ENCODE results near the gene KCNAB1.

Gene KCNAB1

DNA sequence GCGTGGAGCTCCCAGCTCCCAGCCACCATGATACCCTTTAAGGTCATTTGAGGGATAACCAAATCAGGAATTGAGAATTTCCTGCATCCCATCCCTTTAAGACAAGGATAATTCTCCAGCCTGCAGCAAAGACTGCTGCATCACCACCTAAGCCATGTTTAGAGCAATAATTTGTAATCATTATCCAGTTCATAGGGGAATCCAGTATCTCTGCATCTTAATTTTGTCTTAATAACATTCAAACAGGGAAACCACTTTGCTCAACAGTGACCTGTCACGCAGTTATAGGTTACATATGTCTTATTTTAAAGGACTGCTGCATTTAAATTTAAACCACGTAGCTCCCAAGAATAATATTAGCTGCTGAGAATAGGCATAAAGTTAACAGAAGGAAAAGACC, 246.2 kb downstream of the KCNAB1 start:
- H3K79me2 ChIP-seq (ENCODE audit: insufficient read depth, low read length) = no peaks in the 10 kb centered on the region

GRCh38 chr3:156368189-156368588, 247.8 kb downstream of the KCNAB1 start:
- H3K9me2 ChIP-seq (replicated peaks; ENCODE audit: low read depth, low read length) = no peaks in the 10 kb centered on the region
- no peak overlapping the region; the same call in 1 of the 2 replicates for H2AFZ ChIP-seq (ENCODE audit: low read length)
- H3K9ac ChIP-seq (ENCODE audit: low read depth, low read length, poor library complexity, severe bottlenecking) = no peak overlapping the region
- H3K4me1 ChIP-seq (ENCODE audit: insufficient read depth, low read length, poor library complexity, severe bottlenecking) = peaks cover 20% of the 10 kb centered on the region
- H3K79me2 ChIP-seq (ENCODE audit: insufficient read depth, low read length) = no peaks in the 10 kb centered on the region
- H3K4me2 ChIP-seq (ENCODE audit: low read depth, low read length, poor library complexity, severe bottlenecking) = no peak overlapping the region
- H3K4me3 ChIP-seq (ENCODE audit: low read length, poor library complexity, severe bottlenecking) = no peak overlapping the region
- no peaks in the 10 kb centered on the region for H4K20me1 ChIP-seq (ENCODE audit: insufficient read depth, low read length, poor library complexity, severe bottlenecking)
- H3K27me3 ChIP-seq (ENCODE audit: insufficient read depth, low read length, poor library complexity, severe bottlenecking) = no peaks in the 10 kb centered on the region
- no peaks in the 10 kb centered on the region for H3K36me3 ChIP-seq (ENCODE audit: insufficient read depth, low read length)
- no peaks in the 10 kb centered on the region for H3F3A ChIP-seq (ENCODE audit: low read depth)
- TF ChIP-seq EZH2phosphoT487 (IDR thresholded peaks at IDR 0.05; ENCODE audit: borderline replicate concordance) (no peak), CTCF (conservative IDR thresholded peaks at IDR 0.05; ENCODE audit: low read length) (no peak)
- no peaks in the 10 kb centered on the region for H3K9me3 ChIP-seq (ENCODE audit: insufficient read depth, low read depth, low read length)

More for the DNA sequence above, 246.2 kb downstream of the KCNAB1 start:
- no peak overlapping the region for H3K4me3 ChIP-seq (ENCODE audit: low read length, poor library complexity, severe bottlenecking)
- H3K36me3 ChIP-seq (ENCODE audit: insufficient read depth, low read length) = no peaks in the 10 kb centered on the region
- H2AFZ ChIP-seq (ENCODE audit: low read length) = no peak overlapping the region
- no peaks in the 10 kb centered on the region for H3F3A ChIP-seq (ENCODE audit: low read depth)
- no peaks in the 10 kb centered on the region for H3K9me2 ChIP-seq (replicated peaks; ENCODE audit: low read depth, low read length)
- no peak overlapping the region for H3K4me2 ChIP-seq (ENCODE audit: low read depth, low read length, poor library complexity, severe bottlenecking)
- H3K9ac ChIP-seq (ENCODE audit: low read depth, low read length, poor library complexity, severe bottlenecking) = no peak overlapping the region
- TF ChIP-seq CTCF (conservative IDR thresholded peaks at IDR 0.05; ENCODE audit: low read length) (no peak), EZH2phosphoT487 (IDR thresholded peaks at IDR 0.05; ENCODE audit: borderline replicate concordance) (no peak)
- H4K20me1 ChIP-seq (ENCODE audit: insufficient read depth, low read length, poor library complexity, severe bottlenecking) = no peaks in the 10 kb centered on the region
- H3K27me3 ChIP-seq (ENCODE audit: insufficient read depth, low read length, poor library complexity, severe bottlenecking) = no peaks in the 10 kb centered on the region
- peaks cover 14% of the 10 kb centered on the region for H3K4me1 ChIP-seq (ENCODE audit: insufficient read depth, low read length, poor library complexity, severe bottlenecking)
- no peaks in the 10 kb centered on the region for H3K9me3 ChIP-seq (ENCODE audit: insufficient read depth, low read depth, low read length)

DNA sequence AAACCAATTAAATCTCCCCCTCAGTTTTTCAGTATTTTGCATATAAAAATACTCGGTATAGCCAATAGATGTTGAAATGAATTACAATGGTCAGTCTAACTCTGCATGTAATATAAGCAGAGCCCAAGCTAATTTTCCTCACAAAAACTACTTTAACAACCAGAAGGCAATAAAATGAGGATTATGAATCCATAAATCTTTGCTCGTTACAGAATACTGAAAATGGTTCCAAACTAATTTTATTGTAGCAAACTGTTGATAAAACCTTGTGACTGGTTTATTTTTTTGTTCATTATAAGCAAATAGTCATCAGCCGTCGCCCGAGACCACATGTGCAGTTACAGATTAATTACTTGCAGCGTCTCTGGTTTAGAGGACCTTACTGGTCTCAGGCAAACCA, 251.3 kb downstream of the KCNAB1 start:
- H3K9me3 ChIP-seq (ENCODE audit: insufficient read depth, low read depth, low read length) = no peaks in the 10 kb centered on the region
- H3K79me2 ChIP-seq (ENCODE audit: insufficient read depth, low read length) = no peaks in the 10 kb centered on the region
- no peak overlapping the region for H2AFZ ChIP-seq (ENCODE audit: low read length)
- H3F3A ChIP-seq (ENCODE audit: low read depth) = no peaks in the 10 kb centered on the region
- no peak overlapping the region for H3K9ac ChIP-seq (ENCODE audit: low read depth, low read length, poor library complexity, severe bottlenecking)
- H3K27me3 ChIP-seq (ENCODE audit: insufficient read depth, low read length, poor library complexity, severe bottlenecking) = no peaks in the 10 kb centered on the region
- peaks cover 26% of the 10 kb centered on the region for H3K4me1 ChIP-seq (ENCODE audit: insufficient read depth, low read length, poor library complexity, severe bottlenecking)
- no peaks in the 10 kb centered on the region for H4K20me1 ChIP-seq (ENCODE audit: insufficient read depth, low read length, poor library complexity, severe bottlenecking)
- H3K4me3 ChIP-seq (ENCODE audit: low read length, poor library complexity, severe bottlenecking) = no peak overlapping the region
- TF ChIP-seq EZH2phosphoT487 (IDR thresholded peaks at IDR 0.05; ENCODE audit: borderline replicate concordance) (no peak), CTCF (conservative IDR thresholded peaks at IDR 0.05; ENCODE audit: low read length) (no peak)
- H3K9me2 ChIP-seq (replicated peaks; ENCODE audit: low read depth, low read length) = no peaks in the 10 kb centered on the region
- no peak overlapping the region for H3K4me2 ChIP-seq (ENCODE audit: low read depth, low read length, poor library complexity, severe bottlenecking)
- no peaks in the 10 kb centered on the region for H3K36me3 ChIP-seq (ENCODE audit: insufficient read depth, low read length)

Data from Loucy (cell line).